ENCODE measurements around the gene PRIMA1. TPM values are rescaled to one million over a fixed set of nuclear protein-coding genes. Genes with fewer than 3 reads are reported as not detected.
"Not testable (repeated sequence)": the region's sequence is repeated elsewhere in the genome, so short reads cannot be mapped to it uniquely, and the experiment has no call there.

PRIMA1 gene
- total and polyA plus RNA-seq, 3 donors from 2014 or later: 2.1 to 7.3 (median 3.4) TPM

GRCh38 chr14:93824076-93824475 lies 35.8 kb upstream of the PRIMA1 start:
- no peak overlapping the region for H3K4me3 ChIP-seq
- no peaks in the 10 kb centered on the region for H3K4me1 ChIP-seq
- TF ChIP-seq CTCF (IDR thresholded peaks at IDR 0.05) (no peak), POLR2A (IDR thresholded peaks at IDR 0.05) (no peak)
- H3K36me3 ChIP-seq (ENCODE audit: low read depth, missing control alignments): no peaks in the 10 kb centered on the region
- DNase-seq: no peak
- WGBS, 2 donors: 60 to 76% methylated on average over 5 to 9 of the region's 9 CpGs
- H3K9me3 ChIP-seq: no peaks in the 10 kb centered on the region
- no peaks in the 10 kb centered on the region for H3K27me3 ChIP-seq
- H3K27ac ChIP-seq: no peak overlapping the region
- intact Hi-C loops (cut with DNase I; ENCODE audit: low total_unique reads): no loop called here

- TF ChIP-seq POLR2A (IDR thresholded peaks at IDR 0.05): no peak
- TF ChIP-seq CTCF (IDR thresholded peaks at IDR 0.05): no peak
- Histone ChIP-seq H3K27me3 (no peaks in the 10 kb centered on the region), H3K27ac (no peak overlapping the region), H3K4me3 (no peak overlapping the region), H3K4me1 (no peaks in the 10 kb centered on the region), H3K9me3 (no peaks in the 10 kb centered on the region), H3K36me3 (ENCODE audit: low read depth, missing control alignments) (no peaks in the 10 kb centered on the region)
- intact Hi-C loops (cut with DNase I; ENCODE audit: low total_unique reads): no loop called here
- 77 to 80% methylated on average over 5 to 6 of the region's 6 CpGs for WGBS, 2 donors
- no peak for DNase-seq
Measured at GRCh38 chr14:93821051-93821450, 32.8 kb upstream of the PRIMA1 start.

GRCh38 chr14:93818857-93819256 lies 30.6 kb upstream of the PRIMA1 start:
- H3K27ac ChIP-seq: no peak overlapping the region
- WGBS, 2 donors: 89 to 92% methylated on average over 10 of the region's 10 CpGs
- no peaks in the 10 kb centered on the region for H3K27me3 ChIP-seq
- no peak for TF ChIP-seq POLR2A (IDR thresholded peaks at IDR 0.05)
- no peak for TF ChIP-seq CTCF (IDR thresholded peaks at IDR 0.05)
- no peaks in the 10 kb centered on the region for H3K9me3 ChIP-seq
- intact Hi-C loops (cut with DNase I; ENCODE audit: low total_unique reads): no loop called here
- no peaks in the 10 kb centered on the region for H3K36me3 ChIP-seq (ENCODE audit: low read depth, missing control alignments)
- no peaks in the 10 kb centered on the region for H3K4me1 ChIP-seq
- DNase-seq: no peak
- H3K4me3 ChIP-seq: no peak overlapping the region

GRCh38 chr14:93811676-93812075 lies 23.4 kb upstream of the PRIMA1 start:
- H3K4me1 ChIP-seq: no peaks in the 10 kb centered on the region
- intact Hi-C loops (cut with DNase I; ENCODE audit: low total_unique reads): no loop called here
- H3K27ac ChIP-seq: no peak overlapping the region
- H3K9me3 ChIP-seq: no peaks in the 10 kb centered on the region
- TF ChIP-seq CTCF (IDR thresholded peaks at IDR 0.05): no peak
- TF ChIP-seq POLR2A (IDR thresholded peaks at IDR 0.05): no peak
- 84 to 90% methylated on average over 8 of the region's 8 CpGs for WGBS, 2 donors
- H3K4me3 ChIP-seq: no peak overlapping the region
- DNase-seq: no peak
- no peaks in the 10 kb centered on the region for H3K27me3 ChIP-seq
- H3K36me3 ChIP-seq (ENCODE audit: low read depth, missing control alignments): no peaks in the 10 kb centered on the region

- Histone ChIP-seq H3K27me3 (no peaks in the 10 kb centered on the region), H3K36me3 (ENCODE audit: low read depth, missing control alignments) (no peaks in the 10 kb centered on the region), H3K4me1 (no peaks in the 10 kb centered on the region), H3K4me3 (no peak overlapping the region), H3K27ac (no peak overlapping the region), H3K9me3 (no peaks in the 10 kb centered on the region)
- TF ChIP-seq CTCF (IDR thresholded peaks at IDR 0.05) (no peak), POLR2A (IDR thresholded peaks at IDR 0.05) (no peak)
- intact Hi-C loops (cut with DNase I; ENCODE audit: low total_unique reads): no loop called here
- WGBS, 2 donors: 95 to 100% methylated on average over 1 of the region's 1 CpG
- DNase-seq: no peak
Measured at GRCh38 chr14:93811020-93811419, 22.7 kb upstream of the PRIMA1 start.

GRCh38 chr14:93809491-93810420 lies 21.5 kb upstream of the PRIMA1 start:
- H3K36me3 ChIP-seq (ENCODE audit: low read depth, missing control alignments); H3K4me1 ChIP-seq; H3K4me3 ChIP-seq; DNase-seq; intact Hi-C loops (cut with DNase I; ENCODE audit: low total_unique reads); H3K27ac ChIP-seq; H3K27me3 ChIP-seq; H3K9me3 ChIP-seq: not testable (repeated sequence)
- WGBS, 2 donors: 74% methylated on average over 6 of the region's 6 CpGs

All from testis (tissue), 3 donors.